Islet precursor cell (in vitro differentiated cells): ENCODE data around the gene APBB2.
"Not testable (repeated sequence)": the region's sequence is repeated elsewhere in the genome, so short reads cannot be mapped to it uniquely, and the experiment has no call there.

ENCODE experiments used
- DNase-seq: peaks from one replicate; pipeline ENCODE4 v3.0.0-alpha.2; 2018

The APBB2 gene

GRCh38 chr4:41095192-41095872 is 119.0 kb downstream of the APBB2 start:
- no peak for DNase-seq

- DNase-seq: no peak
Observed at GRCh38 chr4:41092128-41092527, 122.2 kb downstream of the APBB2 start.

DNA sequence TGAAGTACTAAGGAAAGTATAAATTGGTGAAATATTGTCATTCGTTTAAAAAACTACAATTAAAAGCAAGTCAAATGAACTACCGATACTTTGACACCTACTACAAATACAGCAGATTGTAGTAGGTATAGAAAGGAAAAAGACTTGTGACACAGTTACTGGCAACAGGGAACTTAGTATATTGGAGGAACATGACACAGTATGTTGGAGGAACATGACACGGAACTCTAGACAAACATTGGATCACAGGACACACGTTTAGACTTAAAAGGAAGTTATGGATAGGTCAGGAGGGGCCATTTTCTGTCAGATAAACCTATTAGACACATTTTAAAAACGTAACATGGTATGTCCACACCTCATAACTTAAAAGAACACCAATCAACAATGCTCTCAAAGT is 132.5 kb downstream of the APBB2 start:
- no peak for DNase-seq

- no peak for DNase-seq
Observed at GRCh38 chr4:41080976-41081375, 133.4 kb downstream of the APBB2 start.

GRCh38 chr4:41079881-41080560 is 134.3 kb downstream of the APBB2 start:
- DNase-seq: no peak

DNA sequence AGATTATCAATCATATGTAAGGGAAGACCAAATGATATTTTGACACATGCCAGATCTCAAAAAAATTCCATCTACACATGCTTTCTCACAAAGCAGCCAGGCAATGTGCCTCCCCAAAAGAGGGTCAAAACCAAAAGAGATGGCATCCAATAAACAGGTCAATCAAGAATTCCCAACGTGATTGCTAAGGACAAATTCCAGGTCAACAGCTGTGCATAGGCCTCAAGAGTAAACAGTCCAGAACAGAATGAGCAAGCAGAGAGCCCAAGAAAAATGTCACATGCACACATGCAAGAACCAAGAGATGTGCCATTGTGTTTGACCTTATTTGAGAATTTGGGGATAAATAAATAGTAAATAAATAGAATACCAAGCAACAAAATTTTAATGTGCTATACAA is 136.7 kb downstream of the APBB2 start:
- no peak for DNase-seq

- DNase-seq: no peak
Observed at GRCh38 chr4:41076481-41076880, 137.9 kb downstream of the APBB2 start.

- no peak for DNase-seq
Observed at GRCh38 chr4:41074215-41074614, 140.1 kb downstream of the APBB2 start.

DNA sequence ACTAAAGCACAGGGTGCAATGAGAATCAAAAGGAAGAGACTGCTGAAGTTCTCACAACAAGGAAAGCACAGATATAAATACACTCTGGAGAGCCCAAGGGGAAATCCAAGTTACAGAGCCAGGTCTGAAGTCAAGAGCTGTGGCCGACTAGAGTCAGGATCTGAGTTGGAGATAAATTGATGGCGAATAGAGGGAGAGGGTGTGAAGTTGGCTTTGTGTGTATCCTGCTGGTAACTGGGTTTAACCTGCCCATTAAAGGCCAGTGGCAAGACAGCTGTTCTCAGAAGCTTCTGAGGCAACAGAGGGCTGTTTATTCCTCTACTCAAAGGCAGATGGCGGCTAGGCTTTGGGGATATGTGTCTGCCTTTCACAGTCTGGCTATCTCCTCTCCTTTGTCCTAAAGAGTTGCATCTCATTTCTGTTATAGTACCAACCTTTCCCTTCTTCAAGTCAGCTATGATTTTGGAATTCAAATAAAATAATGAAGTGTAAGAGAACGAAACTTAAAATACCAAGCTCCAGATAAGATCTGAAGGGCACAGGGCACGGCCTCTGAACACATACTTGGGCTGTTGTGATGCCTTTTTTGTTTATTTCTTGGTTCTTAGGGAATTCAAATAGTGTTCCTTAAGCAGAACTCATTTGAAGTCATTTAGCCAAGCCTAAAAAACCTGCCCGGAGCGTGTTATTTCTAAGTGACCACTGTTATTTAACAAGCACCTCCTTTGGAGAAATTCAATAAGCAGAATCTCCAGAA is 142.1 kb downstream of the APBB2 start:
- no peak for DNase-seq

GRCh38 chr4:41070516-41071281 is 143.6 kb downstream of the APBB2 start:
- DNase-seq: no peak

GRCh38 chr4:41069838-41070237 is 144.5 kb downstream of the APBB2 start:
- DNase-seq: no peak

GRCh38 chr4:41069257-41069656 is 145.1 kb downstream of the APBB2 start:
- no peak for DNase-seq

DNA sequence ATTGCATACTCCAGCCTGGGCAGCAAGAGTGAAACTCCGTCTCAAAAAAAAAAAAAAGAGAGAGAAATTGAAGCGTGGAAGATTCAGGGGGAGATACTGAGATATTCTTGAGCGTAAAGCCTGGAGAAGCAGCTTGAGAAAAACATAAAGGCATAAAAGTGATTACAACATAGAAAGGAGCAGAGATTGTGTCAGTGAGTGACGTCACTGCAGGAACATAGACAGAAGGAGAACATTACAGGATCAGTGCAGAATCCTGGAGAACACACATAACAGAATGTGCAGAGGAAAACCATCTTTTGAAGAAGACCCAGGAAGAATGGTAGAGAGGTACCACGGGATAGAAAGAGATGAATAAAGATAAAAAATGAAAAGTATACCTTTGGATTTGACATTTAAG is 147.0 kb downstream of the APBB2 start:
- no peak for DNase-seq

GRCh38 chr4:41066049-41066448 is 148.3 kb downstream of the APBB2 start:
- DNase-seq: no peak

GRCh38 chr4:41065434-41066006 is 148.8 kb downstream of the APBB2 start:
- DNase-seq: no peak

DNA sequence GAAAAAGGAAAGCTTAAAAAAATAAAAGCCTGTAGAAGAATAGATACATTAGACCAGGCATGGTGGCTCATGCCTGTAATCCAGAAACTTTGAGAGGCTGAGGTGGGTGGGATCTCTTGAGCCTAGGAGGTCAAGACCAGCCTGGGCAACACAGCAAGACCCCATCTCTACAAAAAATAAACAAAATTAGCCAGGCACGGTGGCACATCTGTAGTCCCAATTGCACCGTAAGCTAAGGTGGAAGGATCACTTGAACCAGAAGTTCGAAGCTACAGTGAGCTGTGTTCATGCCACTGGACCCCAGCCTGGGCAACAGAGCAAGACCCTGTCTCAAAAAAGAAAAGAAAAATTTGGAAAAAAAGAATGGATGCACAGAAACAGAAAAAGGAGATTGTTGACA is 149.4 kb downstream of the APBB2 start:
- DNase-seq: no peak

DNA sequence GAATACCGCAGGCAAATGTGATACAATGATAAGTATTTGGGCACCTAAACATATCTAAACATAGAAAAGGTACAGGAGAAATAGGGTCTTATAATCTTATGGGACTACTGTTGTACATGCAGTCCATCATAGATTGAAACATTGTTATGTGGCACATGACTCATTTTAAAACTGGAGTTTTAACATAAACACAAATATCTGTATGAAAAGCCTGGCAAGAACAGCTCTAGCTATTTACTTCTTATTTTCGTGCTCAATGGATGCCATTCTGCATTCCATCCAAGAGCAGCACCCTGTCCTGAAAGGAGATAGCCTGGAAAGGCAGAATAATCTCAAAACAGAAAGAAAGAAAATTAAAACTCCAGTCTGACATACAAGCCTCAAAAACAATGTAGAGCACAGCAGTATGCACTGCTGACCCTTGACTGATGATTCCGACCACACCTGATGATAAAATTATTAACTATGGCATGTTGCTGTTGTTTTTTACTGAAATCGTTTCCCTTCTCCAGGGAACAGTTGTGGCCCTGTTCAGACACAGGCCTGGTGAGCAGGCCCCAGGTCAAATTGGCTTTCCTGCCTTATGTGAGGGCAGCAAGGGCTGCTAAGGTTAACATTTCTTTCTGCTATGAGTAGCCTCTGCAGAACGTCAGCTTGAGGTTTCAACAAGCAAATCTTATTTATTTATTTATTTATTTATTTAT is 152.7 kb downstream of the APBB2 start:
- no peak for DNase-seq

- no peak for DNase-seq
Observed at GRCh38 chr4:41060352-41061334, 153.7 kb downstream of the APBB2 start.

GRCh38 chr4:41059411-41059810 is 154.9 kb downstream of the APBB2 start:
- not testable (repeated sequence) for DNase-seq

DNA sequence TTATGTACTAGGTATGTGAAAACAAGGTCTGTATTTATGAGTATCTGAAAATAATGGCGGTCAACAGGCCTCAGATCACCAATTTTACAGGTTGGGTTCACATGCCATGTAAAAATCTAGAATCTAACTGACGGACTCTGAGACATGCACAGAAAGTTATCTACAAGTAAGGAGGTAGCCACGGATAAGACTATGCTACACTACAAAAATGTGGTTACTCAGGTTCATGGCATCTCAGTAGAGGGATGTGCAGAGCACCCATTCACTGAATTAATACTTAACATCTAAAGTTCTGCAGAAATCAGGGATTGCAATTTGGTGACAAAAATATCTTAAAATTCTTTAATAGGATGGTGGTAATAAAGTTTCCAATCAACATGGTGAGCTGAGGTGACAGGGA is 155.9 kb downstream of the APBB2 start:
- no peak for DNase-seq

DNA sequence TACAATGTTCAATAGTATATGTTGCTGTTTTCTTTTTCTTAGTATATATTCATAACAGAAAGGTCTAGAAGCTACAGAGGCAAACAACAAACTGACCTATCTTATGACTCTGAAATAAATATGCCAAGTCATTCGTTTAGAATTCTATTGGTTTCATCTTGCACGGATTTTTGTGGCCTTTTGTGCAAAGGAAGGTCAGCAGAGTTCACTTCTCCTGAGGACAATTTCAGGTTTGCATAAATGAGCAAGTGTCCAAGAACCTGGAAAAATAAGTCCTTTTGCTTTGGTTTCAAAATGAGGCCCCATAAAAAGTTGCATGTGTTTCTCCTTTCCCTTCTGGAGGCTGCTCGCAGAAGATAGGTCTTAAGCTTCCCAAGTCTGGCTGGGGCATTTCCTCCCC is 156.9 kb downstream of the APBB2 start:
- no peak for DNase-seq
